IMR-90 (cell line): ENCODE results near the gene NXNL2. TPM values are rescaled to one million over a fixed set of nuclear protein-coding genes. Genes with fewer than 3 reads are reported as not detected.

Experiments
- ATAC-seq: fragments of 200-7000 bp; cut with Tn5 transposase; 2 replicates; pipeline ENCODE4 v1.9.1; 2020; ENCODE audit warnings: low read depth, mild to moderate bottlenecking, moderate library complexity
- BruUV-seq: library from RNA; stranded (reverse); fragments of 400-500 nt; replicated peaks from 2 replicates; lab custom pipeline; 2021; lab: Mats Ljungman, UMichigan
- CTCF ChIA-PET: fragments of 300-600 bp; formaldehyde crosslinking; extraction: SDS; loops from one replicate; lab custom pipeline; 2021; ENCODE audit warnings: antibody characterized with exemption; lab: Yijun Ruan, JAX
- POLR2A ChIA-PET: fragments of 300-600 bp; sonication (Branson Sonifier 250); formaldehyde crosslinking; loops from one replicate; lab custom pipeline; 2022; ENCODE audit warnings: antibody characterized with exemption; ENCODE audit not compliant: unreplicated experiment; lab: Charles Lee
- DNase-seq: peaks from one replicate; pipeline ENCODE4 v3.0.0; 2013
- H2AFZ ChIP-seq: replicated peaks from 2 replicates; pipeline ENCODE3; 2013; ENCODE audit warnings: low read length, mild to moderate bottlenecking; ENCODE audit not compliant: poor library complexity
- H2AK5ac ChIP-seq: 2 replicates; pipeline ENCODE4 v1.6.1; 2013; ENCODE audit warnings: low read depth, low read length, inconsistent platforms
- H2AK9ac ChIP-seq: replicated peaks from 2 replicates; pipeline ENCODE3; 2013; ENCODE audit warnings: mild to moderate bottlenecking, low read depth, low read length, moderate library complexity; ENCODE audit not compliant: poor library complexity
- H2BK120ac ChIP-seq: 2 replicates; pipeline ENCODE4 v1.6.1; 2013; ENCODE audit warnings: low read depth, low read length, inconsistent platforms
- H2BK15ac ChIP-seq: 3 replicates; pipeline ENCODE4 v1.6.1; 2013; ENCODE audit warnings: low read depth, low read length, inconsistent platforms
- H2BK20ac ChIP-seq: 2 replicates; pipeline ENCODE4 v1.6.1; 2013; ENCODE audit warnings: low read depth, mild to moderate bottlenecking, inconsistent platforms, low read length, moderate library complexity
- H2BK5ac ChIP-seq: 2 replicates; pipeline ENCODE4 v1.6.1; 2013; ENCODE audit warnings: mild to moderate bottlenecking, low read depth, low read length, inconsistent platforms; ENCODE audit not compliant: poor library complexity, severe bottlenecking
- H3K14ac ChIP-seq: replicated peaks from 2 replicates; pipeline ENCODE4 v1.6.1; 2013; ENCODE audit warnings: low read depth, low read length, inconsistent platforms
- H3K18ac ChIP-seq: 2 replicates; pipeline ENCODE4 v1.6.1; 2013; ENCODE audit warnings: low read depth, low read length, control low read depth
- H3K23ac ChIP-seq: 2 replicates; pipeline ENCODE4 v1.6.1; 2013; ENCODE audit warnings: low read depth, low read length, inconsistent platforms
- H3K27ac ChIP-seq: 2 replicates; pipeline ENCODE4 v1.5.1; 2013; ENCODE audit warnings: mild to moderate bottlenecking, control low read depth, low read length; ENCODE audit not compliant: insufficient read depth
- H3K27me3 ChIP-seq: 2 replicates; pipeline ENCODE4 v1.6.1; 2013; ENCODE audit warnings: low read length; ENCODE audit not compliant: control insufficient read depth, insufficient read depth
- H3K36me3 ChIP-seq: 2 replicates; pipeline ENCODE4 v1.6.1; 2013; ENCODE audit warnings: low read length, mixed read lengths; ENCODE audit not compliant: control insufficient read depth, insufficient read depth
- H3K4ac ChIP-seq: 2 replicates; pipeline ENCODE4 v1.6.1; 2013; ENCODE audit warnings: low read depth, low read length, inconsistent platforms
- H3K4me1 ChIP-seq: 2 replicates; pipeline ENCODE4 v1.6.1; 2013; ENCODE audit warnings: low read length, mixed read lengths; ENCODE audit not compliant: control insufficient read depth, insufficient read depth
- H3K4me2 ChIP-seq: 2 replicates; pipeline ENCODE4 v1.6.1; 2013; ENCODE audit warnings: low read depth, mild to moderate bottlenecking, control low read depth, low read length, moderate library complexity
- H3K4me3 ChIP-seq: 2 replicates; pipeline ENCODE4 v1.5.1; 2013; ENCODE audit warnings: low read depth, mild to moderate bottlenecking, control low read depth, low read length, moderate library complexity; ENCODE audit not compliant: insufficient read depth
- H3K56ac ChIP-seq: 2 replicates; pipeline ENCODE4 v1.6.1; 2013; ENCODE audit warnings: low read length, inconsistent platforms; ENCODE audit not compliant: insufficient read depth; ENCODE audit errors: extremely low read depth
- H3K79me1 ChIP-seq, 2 experiments: 2 replicates each; pipeline ENCODE4 v1.6.1; 2013; ENCODE audit warnings: low read length in 2 of 2, inconsistent platforms in 1 of 2, low read depth in 1 of 2
- H3K9ac ChIP-seq: 2 replicates; pipeline ENCODE4 v1.6.1; 2013; ENCODE audit warnings: low read depth, low read length, control low read depth
- H3K9me1 ChIP-seq: 2 replicates; pipeline ENCODE4 v1.6.1; 2013; ENCODE audit warnings: low read length, inconsistent platforms; ENCODE audit not compliant: insufficient read depth
- H3K9me3 ChIP-seq: 2 replicates; pipeline ENCODE4 v1.6.1; 2013; ENCODE audit warnings: low read length; ENCODE audit not compliant: control insufficient read depth, insufficient read depth
- H4K20me1 ChIP-seq: 2 replicates; pipeline ENCODE4 v1.6.1; 2013; ENCODE audit warnings: low read length, inconsistent platforms; ENCODE audit not compliant: insufficient read depth
- H4K5ac ChIP-seq: 2 replicates; pipeline ENCODE4 v1.6.1; 2013; ENCODE audit warnings: mild to moderate bottlenecking, low read depth, low read length, control low read depth
- H4K8ac ChIP-seq, 2 experiments: 2 replicates each; pipeline ENCODE4 v1.6.1; 2013; ENCODE audit warnings: low read depth in 2 of 2, low read length in 2 of 2, control low read depth in 1 of 2, inconsistent platforms in 1 of 2
- H4K91ac ChIP-seq: 2 replicates; pipeline ENCODE4 v1.6.1; 2013; ENCODE audit warnings: low read depth, low read length, inconsistent platforms; ENCODE audit not compliant: insufficient read depth
- MAZ ChIP-seq: IDR thresholded peaks from 2 replicates; pipeline ENCODE4 v1.6.1; 2012; ENCODE audit warnings: low read depth, mild to moderate bottlenecking, low read length, improper control_type of control experiment, moderate library complexity, borderline replicate concordance
- WGBS, 2 experiments: methylation state at CpG; one replicate each; pipeline versions ENCODE4 v1.1.5 to v1.1.7; 2013; ENCODE audit warnings: missing lambda C conversion rate in 2 of 2; ENCODE audit not compliant: insufficient read length in 1 of 2; ENCODE audit errors: extremely low coverage in 2 of 2; 5-methylcytosine and 5-hydroxymethylcytosine counted together
- dilution Hi-C: fragments of 300-500 bp; cut with HindIII; formaldehyde crosslinking; loops from one replicate; pipeline ENCODE4 v1.14.3; 2018; ENCODE audit warnings: low sequenced_read_pairs; ENCODE audit not compliant: unreplicated experiment
- in situ Hi-C: fragments of 300-500 bp; cut with MboI; formaldehyde crosslinking; loops from 3 replicates; pipeline ENCODE4 v1.14.3; 2019; ENCODE audit warnings: low sequenced_read_pairs, inconsistent platforms, mixed read lengths
- intact Hi-C: fragments of 100-400 bp; cut with micrococcal nuclease; formaldehyde crosslinking; loops from 2 replicates; pipeline ENCODE4 v1.10.0; 2022
- polyA plus RNA-seq, 3 experiments: library from polyadenylated mRNA; depleted of rRNA; stranded (reverse); fragments of >200 nt; gene quantifications; 2 replicates each; pipeline ENCODE4 v1.2.3, GENCODE V29; 2012; ENCODE audit warnings: low replicate concordance in 1 of 3
- total RNA-seq: library from RNA; depleted of rRNA; stranded (reverse); fragments of >200 nt; gene quantifications from 2 replicates; pipeline ENCODE4 v1.2.3, GENCODE V29; 2012

The NXNL2 gene
- total and polyA plus RNA-seq, 2 of the 4 experiments (the other 2 are of a cell fraction): 3.2 to 6.4 TPM

DNA sequence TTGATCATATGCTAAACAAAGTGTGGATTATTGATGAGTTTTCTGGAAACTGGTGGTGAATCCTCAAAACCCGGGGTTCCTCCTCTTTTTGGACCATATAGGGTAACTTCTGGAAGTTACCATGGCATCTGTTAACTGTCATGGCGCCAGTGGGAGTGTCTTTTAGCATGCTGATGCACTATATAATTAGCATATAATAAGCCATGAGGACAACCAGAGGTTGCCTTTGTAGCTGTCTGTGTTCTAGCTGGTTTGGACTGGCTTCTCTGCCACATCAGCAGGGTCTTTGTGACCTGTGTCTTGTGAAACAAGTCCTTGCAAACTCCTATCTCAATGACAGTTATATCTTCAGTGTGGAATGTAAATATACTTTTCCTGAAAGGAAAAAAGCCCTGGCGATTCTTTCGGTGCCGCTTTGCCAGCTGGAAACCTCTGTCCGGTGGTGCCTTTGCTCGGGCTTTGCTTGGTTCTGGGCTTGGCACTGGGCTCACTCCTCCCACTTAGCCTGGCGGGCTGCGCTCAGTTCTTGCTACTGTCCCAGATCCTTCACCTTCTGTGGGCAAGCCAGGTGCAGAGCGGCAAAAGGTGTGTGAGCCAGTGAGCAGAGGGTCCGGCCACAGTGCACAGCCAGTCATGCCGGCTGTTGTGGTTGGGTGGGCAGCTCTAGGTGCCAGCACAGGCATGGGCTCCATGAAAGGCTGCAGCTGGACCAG, 20.4 kb downstream of the NXNL2 start:
- no TSS peak for BruUV-seq
- Histone ChIP-seq H3K4me1 (peaks cover 8% of the 10 kb centered on the region; the same call in 1 of the 2 replicates), H3K23ac (no peak overlapping the region), H3K27ac (no peak overlapping the region), H4K5ac (no peak overlapping the region), H3K4ac (no peak overlapping the region), H3K56ac (no peak overlapping the region), H3K14ac (no peak overlapping the region), H2BK15ac (no peak overlapping the region), H3K4me3 (no peak overlapping the region), H2AK9ac (no peak overlapping the region), H3K79me1 (peaks cover 0 to 22% of the 10 kb centered on the region in 2 experiments; a peak in 3 of 4 replicates), H2AFZ (no peak overlapping the region), H2BK5ac (no peak overlapping the region), H4K91ac (no peak overlapping the region), H3K36me3 (no peaks in the 10 kb centered on the region), H2AK5ac (no peak overlapping the region; the same call in 1 of the 2 replicates), H4K20me1 (no peaks in the 10 kb centered on the region), H3K9ac (no peak overlapping the region), H3K9me1 (peaks cover 18% of the 10 kb centered on the region), H2BK120ac (no peak overlapping the region), H3K18ac (no peak overlapping the region), H3K27me3 (no peaks in the 10 kb centered on the region), H3K9me3 (no peaks in the 10 kb centered on the region), H3K4me2 (no peak overlapping the region), H2BK20ac (no peak overlapping the region), H4K8ac (no peak overlapping the region)
- DNase-seq (no peak), ATAC-seq (no peak)
- ChIA-PET POLR2A (no interaction called here), CTCF (no interaction called here)
- no peak for TF ChIP-seq MAZ
- WGBS, 2 experiments: 94% methylated on average over 3 of the region's 12 CpGs; no CpG with 5 or more reads in 1 of the 2 experiments
- intact Hi-C loops: no loop called here
- dilution Hi-C loops: no loop called here
- in situ Hi-C loops: loop anchor here (25.0 kb wide), 1 partner anchor 843 kb away; no protein-coding TSS in a partner anchor
